H9 (cell line): ENCODE measurements around the gene PTPRH. TPM values are rescaled to one million over a fixed set of nuclear protein-coding genes. Genes with fewer than 3 reads are reported as not detected.

ENCODE experiments used
- DNase-seq: peaks from one replicate; pipeline ENCODE4 v3.0.0-alpha.2; 2017
- H2AFZ ChIP-seq: one replicate; pipeline ENCODE4 v1.6.1; 2013; ENCODE audit warnings: mild to moderate bottlenecking, low read length, control low read depth, moderate library complexity
- H2AK5ac ChIP-seq: 2 replicates; pipeline ENCODE4 v1.6.1; 2013; ENCODE audit warnings: low read length, control low read depth, mixed read lengths; ENCODE audit not compliant: insufficient read length
- H2BK120ac ChIP-seq: one replicate; pipeline ENCODE4 v1.6.1; 2013; ENCODE audit warnings: low read depth, mild to moderate bottlenecking, low read length, control low read depth, inconsistent platforms; ENCODE audit not compliant: poor library complexity, severe bottlenecking
- H2BK12ac ChIP-seq: 2 replicates; pipeline ENCODE4 v1.6.1; 2013; ENCODE audit warnings: low read length, control low read depth, mixed read lengths, low read depth; ENCODE audit not compliant: insufficient read length
- H2BK15ac ChIP-seq: 2 replicates; pipeline ENCODE4 v1.6.1; 2013; ENCODE audit warnings: low read depth, low read length, control low read depth
- H2BK20ac ChIP-seq: one replicate; pipeline ENCODE4 v1.6.1; 2013; ENCODE audit warnings: low read depth, mild to moderate bottlenecking, low read length, control low read depth, inconsistent platforms; ENCODE audit not compliant: poor library complexity, severe bottlenecking
- H2BK5ac ChIP-seq: 2 replicates; pipeline ENCODE4 v1.6.1; 2013; ENCODE audit warnings: low read length, control low read depth, mixed read lengths; ENCODE audit not compliant: insufficient read length
- H3K14ac ChIP-seq: 2 replicates; pipeline ENCODE4 v1.6.1; 2013; ENCODE audit warnings: low read length, control low read depth; ENCODE audit not compliant: insufficient read depth
- H3K18ac ChIP-seq: 2 replicates; pipeline ENCODE4 v1.6.1; 2013; ENCODE audit warnings: low read depth, mild to moderate bottlenecking, mixed read lengths, low read length, control low read depth; ENCODE audit not compliant: insufficient read length
- H3K23ac ChIP-seq: 2 replicates; pipeline ENCODE4 v1.6.1; 2013; ENCODE audit warnings: low read length, control low read depth, mixed read lengths, low read depth; ENCODE audit not compliant: insufficient read length
- H3K23me2 ChIP-seq: 2 replicates; pipeline ENCODE4 v1.6.1; 2013; ENCODE audit warnings: low read depth, mild to moderate bottlenecking, mixed read lengths, low read length, control low read depth; ENCODE audit not compliant: insufficient read length, poor library complexity, severe bottlenecking
- H3K27ac ChIP-seq: 2 replicates; pipeline ENCODE4 v1.5.1; 2013; ENCODE audit warnings: low read length, control low read depth, mixed read lengths, low read depth; ENCODE audit not compliant: insufficient read length
- H3K27me3 ChIP-seq: 2 replicates; pipeline ENCODE4 v1.6.1; 2013; ENCODE audit warnings: low read length, control low read depth, inconsistent platforms; ENCODE audit not compliant: insufficient read depth
- H3K4ac ChIP-seq: 2 replicates; pipeline ENCODE4 v1.6.1; 2013; ENCODE audit warnings: low read depth, mild to moderate bottlenecking, control low read depth, inconsistent platforms, low read length, moderate library complexity
- H3K4me1 ChIP-seq: 2 replicates; pipeline ENCODE4 v1.6.1; 2013; ENCODE audit warnings: low read length, control low read depth, inconsistent platforms; ENCODE audit not compliant: insufficient read depth
- H3K4me2 ChIP-seq: 2 replicates; pipeline ENCODE4 v1.6.1; 2013; ENCODE audit warnings: low read length, control low read depth, mixed read lengths; ENCODE audit not compliant: insufficient read length, insufficient read depth
- H3K56ac ChIP-seq: 2 replicates; pipeline ENCODE4 v1.6.1; 2013; ENCODE audit warnings: low read depth, mild to moderate bottlenecking, mixed read lengths, low read length, control low read depth; ENCODE audit not compliant: insufficient read length
- H3K79me1 ChIP-seq: 2 replicates; pipeline ENCODE4 v1.6.1; 2013; ENCODE audit warnings: low read depth, mild to moderate bottlenecking, moderate library complexity, low read length, control low read depth, inconsistent platforms; ENCODE audit not compliant: insufficient read depth, poor library complexity, severe bottlenecking
- H3K79me2 ChIP-seq: 2 replicates; pipeline ENCODE4 v1.6.1; 2013; ENCODE audit warnings: low read length, control low read depth, inconsistent platforms; ENCODE audit not compliant: insufficient read depth
- H3K9ac ChIP-seq: 2 replicates; pipeline ENCODE4 v1.6.1; 2013; ENCODE audit warnings: low read length, control low read depth, mixed read lengths; ENCODE audit not compliant: insufficient read length; ENCODE audit errors: extremely low read depth
- H3K9me3 ChIP-seq: one replicate; pipeline ENCODE4 v1.6.1; 2013; ENCODE audit warnings: low read depth, low read length, inconsistent platforms; ENCODE audit not compliant: control insufficient read depth
- H3T11ph ChIP-seq: one replicate; pipeline ENCODE4 v1.6.1; 2013; ENCODE audit warnings: mild to moderate bottlenecking, low read length, control low read depth, inconsistent platforms
- H4K20me1 ChIP-seq: one replicate; pipeline ENCODE4 v1.6.1; 2013; ENCODE audit not compliant: control insufficient read depth, insufficient read length, insufficient read depth
- H4K5ac ChIP-seq: 2 replicates; pipeline ENCODE4 v1.6.1; 2013; ENCODE audit warnings: low read depth, mild to moderate bottlenecking, mixed read lengths, low read length, control low read depth; ENCODE audit not compliant: insufficient read length
- H4K8ac ChIP-seq: replicated peaks from 2 replicates; pipeline ENCODE4 v1.6.1; 2013; ENCODE audit warnings: low read length, control low read depth, mixed read lengths, low read depth; ENCODE audit not compliant: insufficient read length
- H4K91ac ChIP-seq: 2 replicates; pipeline ENCODE4 v1.6.1; 2013; ENCODE audit warnings: low read depth, mild to moderate bottlenecking, moderate library complexity, mixed read lengths, low read length, control low read depth; ENCODE audit not compliant: insufficient read length
- H3K27ac Mint-ChIP-seq, 3 experiments: 2 replicates in 2 of 3; 3 replicates in 1 of 3; pipeline ENCODE4 v1.8.0; 2020 to 2021; ENCODE audit warnings: mixed read lengths in 3 of 3, mild to moderate bottlenecking in 1 of 3, moderate library complexity in 1 of 3
- H3K27me3 Mint-ChIP-seq: 2 replicates; pipeline ENCODE4 v1.8.0; 2021; ENCODE audit warnings: low read depth, mild to moderate bottlenecking, moderate library complexity, mixed read lengths
- H3K36me3 Mint-ChIP-seq, 3 experiments: 2 replicates in 2 of 3; 3 replicates in 1 of 3; pipeline ENCODE4 v1.8.0; 2020 to 2021; ENCODE audit warnings: low read depth in 3 of 3, mixed read lengths in 3 of 3; ENCODE audit not compliant: insufficient read depth in 1 of 3
- H3K4me1 Mint-ChIP-seq, 2 experiments: 2 replicates each; pipeline ENCODE4 v1.8.0; 2020; ENCODE audit warnings: mixed read lengths in 2 of 2
- H3K4me3 Mint-ChIP-seq, 2 experiments: 2 replicates in 1 of 2; 3 replicates in 1 of 2; pipeline ENCODE4 v1.8.0; 2020 to 2021; ENCODE audit warnings: mild to moderate bottlenecking in 2 of 2, mixed read lengths in 2 of 2, moderate library complexity in 1 of 2
- H3K9me3 Mint-ChIP-seq, 2 experiments: 2 replicates in 1 of 2; 3 replicates in 1 of 2; pipeline ENCODE4 v1.8.0; 2020; ENCODE audit warnings: mild to moderate bottlenecking in 2 of 2, mixed read lengths in 2 of 2, moderate library complexity in 1 of 2
- CTCF ChIP-seq: fragments of 200-600 bp; sonication (generic); conservative IDR thresholded peaks from 3 replicates; pipeline ENCODE4 v1.8.0; 2021; ENCODE audit warnings: antibody characterized with exemption, mild to moderate bottlenecking
- WGBS: extraction: QIAGEN DNeasy Blood & Tissue Kit; methylation state at CpG from one replicate; pipeline ENCODE4 v1.1.7; 2013; ENCODE audit warnings: missing lambda C conversion rate, low lambda C conversion rate, mixed read lengths; ENCODE audit not compliant: insufficient read length; ENCODE audit errors: extremely low coverage; 5-methylcytosine and 5-hydroxymethylcytosine counted together
- total RNA-seq: library from RNA; stranded (reverse); gene quantifications from 2 replicates; pipeline ENCODE4 v1.2.1, GENCODE V29; 2021

The PTPRH gene
- total RNA-seq, 1 experiment from 2014 or later, result 0.24 TPM

GRCh38 chr19:55231391-55232285 lies 22.3 kb upstream of the PTPRH start:
- no peak overlapping the region for H4K91ac ChIP-seq
- Mint-ChIP-seq H3K4me3 (no peak overlapping the region), H3K27ac (no peak overlapping the region), H3K36me3 (peaks cover 15 to 56% (median 53%) of the 10 kb centered on the region in 3 experiments; a peak in 6 of 7 replicates), H3K4me1 (no peaks in the 10 kb centered on the region), H3K27me3 (no peaks in the 10 kb centered on the region), H3K9me3 (no peaks in the 10 kb centered on the region)
- H2BK20ac ChIP-seq, result no peak overlapping the region
- no peak overlapping the region for H2AK5ac ChIP-seq
- no peak overlapping the region for H3K56ac ChIP-seq
- H3K27me3 ChIP-seq, result no peaks in the 10 kb centered on the region
- TF ChIP-seq CTCF, result no peak
- no peaks in the 10 kb centered on the region for H4K20me1 ChIP-seq
- no peaks in the 10 kb centered on the region for H3K4me1 ChIP-seq
- no peak overlapping the region for H2BK5ac ChIP-seq
- no peaks in the 10 kb centered on the region for H3K23me2 ChIP-seq
- no peak for DNase-seq
- no peak overlapping the region for H2BK12ac ChIP-seq
- no peak overlapping the region for H2BK15ac ChIP-seq
- H2AFZ ChIP-seq, result no peak overlapping the region
- H3K79me2 ChIP-seq, result no peaks in the 10 kb centered on the region
- H3K79me1 ChIP-seq, result no peaks in the 10 kb centered on the region
- no peak overlapping the region for H2BK120ac ChIP-seq
- H3T11ph ChIP-seq, result no peak overlapping the region
- H3K27ac ChIP-seq, result no peak overlapping the region
- H3K9ac ChIP-seq, result no peak overlapping the region
- H3K4ac ChIP-seq, result no peak overlapping the region
- no peak overlapping the region for H4K5ac ChIP-seq
- H3K14ac ChIP-seq, result no peak overlapping the region
- no CpG with 5 or more reads among the region's 30 CpGs for WGBS
- H3K9me3 ChIP-seq, result no peaks in the 10 kb centered on the region
- H3K4me2 ChIP-seq, result no peak overlapping the region
- H3K23ac ChIP-seq, result no peak overlapping the region
- no peak overlapping the region for H3K18ac ChIP-seq
- no peak overlapping the region for H4K8ac ChIP-seq
